ENCODE results near the gene STX11. TPM values are rescaled to one million over a fixed set of nuclear protein-coding genes. Genes with fewer than 3 reads are reported as not detected.

Gene STX11
- total RNA-seq, 2 donors from 2014 or later, result 0.59 to 3.8 TPM

- H3K27ac ChIP-seq, result no peak overlapping the region
- intact Hi-C loops (cut with DNase I), result no loop called here
- no peak overlapping the region for H3K9ac ChIP-seq (ENCODE audit: low read depth in 2 of 2, low read length in 2 of 2)
- no peaks in the 10 kb centered on the region for H3K9me3 ChIP-seq
- H3K4me1 ChIP-seq, result no peaks in the 10 kb centered on the region
- H3K4me3 ChIP-seq, result no peak overlapping the region
- no peaks in the 10 kb centered on the region for H3K36me3 ChIP-seq
- TF ChIP-seq CTCF (IDR thresholded peaks at IDR 0.05), result no peak
- no peaks in the 10 kb centered on the region for H3K27me3 ChIP-seq
- DNase-seq, result no peak
These were observed 81.4 kb downstream of the STX11 start for GRCh38 chr6:144231721-144232120.

- H3K27me3 ChIP-seq, result no peaks in the 10 kb centered on the region
- no peaks in the 10 kb centered on the region for H3K9me3 ChIP-seq
- no peaks in the 10 kb centered on the region for H3K4me1 ChIP-seq
- no peak for TF ChIP-seq CTCF (IDR thresholded peaks at IDR 0.05)
- no peaks in the 10 kb centered on the region for H3K36me3 ChIP-seq
- no peak for DNase-seq
- intact Hi-C loops (cut with DNase I), result no loop called here
- no peak overlapping the region for H3K9ac ChIP-seq (ENCODE audit: low read depth in 2 of 2, low read length in 2 of 2)
- no peak overlapping the region for H3K27ac ChIP-seq
- H3K4me3 ChIP-seq, result no peak overlapping the region
These were observed 82.0 kb downstream of the STX11 start for GRCh38 chr6:144232176-144232831.

- no peak for TF ChIP-seq CTCF (IDR thresholded peaks at IDR 0.05)
- no peak overlapping the region for H3K4me3 ChIP-seq
- no peaks in the 10 kb centered on the region for H3K36me3 ChIP-seq
- no peaks in the 10 kb centered on the region for H3K4me1 ChIP-seq
- H3K27ac ChIP-seq, result no peak overlapping the region
- no peak overlapping the region for H3K9ac ChIP-seq (ENCODE audit: low read depth in 2 of 2, low read length in 2 of 2)
- H3K9me3 ChIP-seq, result no peaks in the 10 kb centered on the region
- no peaks in the 10 kb centered on the region for H3K27me3 ChIP-seq
- intact Hi-C loops (cut with DNase I), result no loop called here
- no peak for DNase-seq
These were observed 82.5 kb downstream of the STX11 start for GRCh38 chr6:144232832-144233230.

GRCh38 chr6:144234399-144234798 lies 84.1 kb downstream of the STX11 start:
- intact Hi-C loops (cut with DNase I), result no loop called here
- Histone ChIP-seq H3K27ac (no peak overlapping the region), H3K4me3 (no peak overlapping the region), H3K9me3 (no peaks in the 10 kb centered on the region), H3K4me1 (no peaks in the 10 kb centered on the region), H3K36me3 (no peaks in the 10 kb centered on the region), H3K9ac (ENCODE audit: low read depth in 2 of 2, low read length in 2 of 2) (no peak overlapping the region), H3K27me3 (no peaks in the 10 kb centered on the region)
- no peak for TF ChIP-seq CTCF (IDR thresholded peaks at IDR 0.05)
- no peak for DNase-seq

GRCh38 chr6:144234935-144235334 lies 84.6 kb downstream of the STX11 start:
- no peaks in the 10 kb centered on the region for H3K27me3 ChIP-seq
- no peaks in the 10 kb centered on the region for H3K9me3 ChIP-seq
- no peak overlapping the region for H3K27ac ChIP-seq
- no peak overlapping the region for H3K4me3 ChIP-seq
- H3K36me3 ChIP-seq, result no peaks in the 10 kb centered on the region
- intact Hi-C loops (cut with DNase I), result no loop called here
- no peak for TF ChIP-seq CTCF (IDR thresholded peaks at IDR 0.05)
- DNase-seq, result no peak
- no peaks in the 10 kb centered on the region for H3K4me1 ChIP-seq
- no peak overlapping the region for H3K9ac ChIP-seq (ENCODE audit: low read depth in 2 of 2, low read length in 2 of 2)

Other genes with a start within 250 kb of the STX11 start
- 10 to 100 TPM; 30.2 to 51.1 TPM for gene PLAGL1, start 142.3 kb upstream of the STX11 start, total RNA-seq
- gene SF3B5, start 54.9 kb upstream of the STX11 start, total RNA-seq, result 100 to 1,000 TPM; 149 to 285 TPM
- 10 to 100 TPM; 72.7 to 80.1 TPM for gene UTRN, start 134.8 kb downstream of the STX11 start, total RNA-seq

Measured in colonic mucosa (tissue), 4 donors.